Endothelial cell of umbilical vein (primary cell): ENCODE results near the gene SPINT1.

ENCODE experiments used
- CTCF ChIP-seq, 2 donors: IDR thresholded peaks; 1 replicate in 1 of 2; 2 replicates in 1 of 2; pipeline ENCODE4 v1.5.1; 2011; ENCODE audit warnings: low read length in 2 of 2, mild to moderate bottlenecking in 2 of 2, moderate library complexity in 2 of 2, control low read depth in 1 of 2, inconsistent platforms in 1 of 2, low read depth in 1 of 2; ENCODE audit not compliant: insufficient read depth in 1 of 2; ENCODE audit errors: extremely low read depth in 1 of 2
- EZH2 ChIP-seq: IDR thresholded peaks from 2 replicates; pipeline ENCODE4 v1.6.1; 2012; ENCODE audit warnings: borderline replicate concordance, low read depth, mild to moderate bottlenecking, moderate library complexity, low read length, inconsistent platforms; ENCODE audit not compliant: severe bottlenecking
- FOS ChIP-seq: IDR thresholded peaks from 2 replicates; pipeline ENCODE4 v1.6.1; 2011; ENCODE audit warnings: mild to moderate bottlenecking, low read length, moderate library complexity, borderline replicate concordance; ENCODE audit not compliant: insufficient read depth
- GATA2 ChIP-seq: IDR thresholded peaks from 2 replicates; pipeline ENCODE4 v1.7.0; 2011; ENCODE audit warnings: low read depth, mild to moderate bottlenecking, moderate library complexity, mixed read lengths, low read length; ENCODE audit not compliant: insufficient read length, insufficient read depth
- JUN ChIP-seq: IDR thresholded peaks from 2 replicates; pipeline ENCODE4 v1.6.1; 2011; ENCODE audit warnings: borderline replicate concordance, low read depth; ENCODE audit not compliant: insufficient read length, insufficient read depth
- MAX ChIP-seq: IDR thresholded peaks from 2 replicates; pipeline ENCODE4 v1.6.1; 2011; ENCODE audit not compliant: insufficient read depth, insufficient read length
- MYC ChIP-seq: IDR thresholded peaks from one replicate; pipeline ENCODE4 v1.6.1; 2011; ENCODE audit warnings: mild to moderate bottlenecking, low read depth, low read length
- POLR2A ChIP-seq: IDR thresholded peaks from 2 replicates; pipeline ENCODE4 v1.6.1; 2012; ENCODE audit warnings: low read depth, mild to moderate bottlenecking, control low read depth, low read length
- POLR2AphosphoS5 ChIP-seq: IDR thresholded peaks from 2 replicates; pipeline ENCODE4 v1.6.1; 2012; ENCODE audit warnings: low read depth, mild to moderate bottlenecking, control low read depth, low read length, moderate library complexity; ENCODE audit not compliant: insufficient read depth

GRCh38 chr15:40829115-40829514, 14.7 kb upstream of the SPINT1 start:
- no peak for TF ChIP-seq CTCF (IDR thresholded peaks at IDR 0.05; ENCODE audit: extremely low read depth in 1 of 2, insufficient read depth in 1 of 2, low read depth in 1 of 2, low read length in 2 of 2)
- no peak for TF ChIP-seq EZH2
- no peak for TF ChIP-seq POLR2A
- no peak for TF ChIP-seq POLR2AphosphoS5
- no peak for TF ChIP-seq GATA2
- TF ChIP-seq FOS, result no peak
- no peak for TF ChIP-seq MAX
- no peak for TF ChIP-seq JUN
- no peak for TF ChIP-seq MYC
